Uterus (tissue), 4 donors: ENCODE results near the gene PACRG. TPM values are rescaled to one million over a fixed set of nuclear protein-coding genes. Genes with fewer than 3 reads are reported as not detected.

Experiments
- DNase-seq, 2 donors: peaks; one replicate each; pipeline ENCODE4 v3.0.0-alpha.2; 2019 to 2020
- H3K27ac ChIP-seq, 2 donors: fragments of 200-600 bp; sonication (generic); 1 replicate in 1 of 2; 2 replicates in 1 of 2; pipeline ENCODE4 v1.5.1; 2016 to 2018
- H3K27me3 ChIP-seq, 2 donors: fragments of 200-600 bp; sonication (generic); one replicate each; pipeline ENCODE4 v1.5.1; 2018 to 2019; ENCODE audit warnings: control low read depth in 1 of 2
- H3K36me3 ChIP-seq, 2 donors: fragments of 200-600 bp; sonication (generic); one replicate each; pipeline ENCODE4 v1.5.1; 2019; ENCODE audit warnings: control low read depth in 1 of 2
- H3K4me1 ChIP-seq, 2 donors: fragments of 200-600 bp; sonication (generic); one replicate each; pipeline ENCODE4 v1.5.1; 2018 to 2019; ENCODE audit warnings: control low read depth in 1 of 2
- H3K4me3 ChIP-seq, 2 donors: fragments of 200-600 bp; sonication (generic); 1 replicate in 1 of 2; 2 replicates in 1 of 2; pipeline ENCODE4 v1.5.1; 2018 to 2019; ENCODE audit warnings: mild to moderate bottlenecking in 1 of 2
- H3K9me3 ChIP-seq, 2 donors: fragments of 200-600 bp; sonication (generic); one replicate each; pipeline ENCODE4 v1.5.1; 2019; ENCODE audit warnings: control low read depth in 1 of 2
- CTCF ChIP-seq, 4 experiments: fragments of 200-600 bp in 2 of 4; fragments of 450-650 bp in 2 of 4; sonication (generic) in 2 of 4; IDR thresholded peaks; one replicate each; pipeline ENCODE4 v1.5.1; 2016 to 2019; ENCODE audit warnings: antibody characterized with exemption in 4 of 4, mild to moderate bottlenecking in 2 of 4, moderate library complexity in 1 of 4
- POLR2A ChIP-seq, 2 donors: fragments of 450-650 bp; IDR thresholded peaks; one replicate each; pipeline ENCODE4 v1.6.1; 2016; ENCODE audit warnings: antibody characterized with exemption in 2 of 2, mild to moderate bottlenecking in 1 of 2, moderate library complexity in 1 of 2
- intact Hi-C: fragments of 100-400 bp; cut with DNase I; formaldehyde crosslinking; loops from one replicate; pipeline ENCODE4 v1.15.1; 2023; ENCODE audit warnings: low total_unique reads
- total RNA-seq, 4 donors: library from RNA; depleted of rRNA in 3 of 4; stranded (reverse); fragments of >200 nt in 3 of 4; gene quantifications; one replicate each; pipeline versions ENCODE4 v1.1.0 to v1.2.4, GENCODE V29; 2014 to 2023
- donor health status: DM: yes; HTN: yes; CAD: no.

The PACRG gene
- total RNA-seq, 4 donors from 2014 or later = 4.6 to 12.3 (median 7.5) TPM

DNA sequence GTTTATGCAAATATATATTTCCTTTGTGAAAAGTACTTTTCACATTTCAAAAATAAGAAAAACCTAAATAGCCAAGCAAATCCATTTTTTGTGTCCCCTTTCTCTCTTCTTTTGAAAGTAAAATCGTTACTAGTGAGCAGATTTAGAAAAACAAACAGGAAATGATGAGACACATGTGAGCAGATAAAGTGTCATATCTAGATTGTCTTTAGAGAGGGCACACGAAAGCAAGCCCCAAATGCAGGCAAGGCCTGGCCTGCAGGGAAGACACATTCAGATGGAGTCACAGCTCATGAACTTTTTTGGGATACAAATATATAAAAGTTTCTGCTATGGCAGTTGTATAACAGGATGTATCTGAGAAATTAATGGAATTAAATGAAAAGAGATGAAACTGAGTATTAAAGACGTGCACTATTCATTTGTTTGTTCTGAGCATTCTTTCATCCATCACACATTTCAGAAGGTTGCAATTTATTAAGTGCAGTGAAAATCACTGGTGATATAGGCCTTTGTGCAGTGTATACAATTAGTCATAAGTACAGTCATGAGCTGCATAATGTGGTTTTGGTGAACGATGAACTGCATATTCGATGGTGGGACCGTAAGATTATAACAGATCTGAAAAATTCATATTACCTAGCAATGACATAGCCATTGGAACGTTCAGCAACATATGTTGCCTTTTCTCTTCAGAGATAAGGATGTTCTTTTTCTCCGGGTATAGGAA, 101.4 kb downstream of the PACRG start:
- TF ChIP-seq POLR2A (IDR thresholded peaks at IDR 0.05) (no peak), CTCF (IDR thresholded peaks at IDR 0.05) (no peak)
- Histone ChIP-seq H3K27me3 (no peaks in the 10 kb centered on the region), H3K9me3 (no peaks in the 10 kb centered on the region), H3K4me1 (no peaks in the 10 kb centered on the region), H3K36me3 (no peaks in the 10 kb centered on the region), H3K27ac (no peak overlapping the region), H3K4me3 (no peak overlapping the region)
- no peak for DNase-seq
- intact Hi-C loops = no loop called here

GRCh38 chr6:162833776-162834175, 106.0 kb downstream of the PACRG start:
- Histone ChIP-seq H3K27me3 (no peaks in the 10 kb centered on the region), H3K9me3 (no peaks in the 10 kb centered on the region), H3K4me1 (no peaks in the 10 kb centered on the region), H3K36me3 (no peaks in the 10 kb centered on the region), H3K27ac (no peak overlapping the region), H3K4me3 (no peak overlapping the region)
- intact Hi-C loops = no loop called here
- TF ChIP-seq POLR2A (IDR thresholded peaks at IDR 0.05) (no peak), CTCF (IDR thresholded peaks at IDR 0.05) (no peak)
- DNase-seq = no peak

GRCh38 chr6:162845972-162846371, 118.2 kb downstream of the PACRG start:
- no peak for DNase-seq
- H3K4me1 ChIP-seq = no peaks in the 10 kb centered on the region
- no peaks in the 10 kb centered on the region for H3K27me3 ChIP-seq
- intact Hi-C loops = no loop called here
- TF ChIP-seq POLR2A (IDR thresholded peaks at IDR 0.05) (no peak), CTCF (IDR thresholded peaks at IDR 0.05) (no peak)
- no peaks in the 10 kb centered on the region for H3K36me3 ChIP-seq
- no peak overlapping the region for H3K4me3 ChIP-seq
- H3K27ac ChIP-seq = no peak overlapping the region
- no peaks in the 10 kb centered on the region for H3K9me3 ChIP-seq

- TF ChIP-seq CTCF (IDR thresholded peaks at IDR 0.05) (no peak), POLR2A (IDR thresholded peaks at IDR 0.05) (no peak)
- intact Hi-C loops = no loop called here
- H3K9me3 ChIP-seq = no peaks in the 10 kb centered on the region
- H3K4me1 ChIP-seq = no peaks in the 10 kb centered on the region
- no peaks in the 10 kb centered on the region for H3K36me3 ChIP-seq
- H3K27me3 ChIP-seq = no peaks in the 10 kb centered on the region
- no peak for DNase-seq
- no peak overlapping the region for H3K27ac ChIP-seq
- H3K4me3 ChIP-seq = no peak overlapping the region
Observed at GRCh38 chr6:162846723-162847122, 118.9 kb downstream of the PACRG start.

GRCh38 chr6:162849269-162849668, 121.5 kb downstream of the PACRG start:
- Histone ChIP-seq H3K9me3 (no peaks in the 10 kb centered on the region), H3K36me3 (no peaks in the 10 kb centered on the region), H3K27ac (no peak overlapping the region), H3K27me3 (no peaks in the 10 kb centered on the region), H3K4me3 (no peak overlapping the region), H3K4me1 (no peaks in the 10 kb centered on the region)
- TF ChIP-seq POLR2A (IDR thresholded peaks at IDR 0.05) (no peak), CTCF (IDR thresholded peaks at IDR 0.05) (no peak)
- no peak for DNase-seq
- intact Hi-C loops = no loop called here
